Gastrocnemius medialis (tissue), 4 donors: ENCODE results near the gene USP31.

Experiments used
- POLR2A ChIP-seq, 2 donors: fragments of 450-650 bp; IDR thresholded peaks; one replicate each; pipeline ENCODE4 v1.6.1; 2017; ENCODE audit warnings: antibody characterized with exemption in 2 of 2, mild to moderate bottlenecking in 2 of 2, moderate library complexity in 2 of 2
- TF ChIP-seq, protein P1 (sequence below), 5 experiments: fragments of 450-650 bp in 3 of 5; fragments of 200-600 bp in 2 of 5; sonication (generic) in 2 of 5; IDR thresholded peaks in 4 of 5; conservative IDR thresholded peaks in 1 of 5; 1 replicate in 4 of 5; 2 replicates in 1 of 5; pipeline ENCODE4 v1.5.1; 2016 to 2019; ENCODE audit warnings: antibody characterized with exemption in 5 of 5, mild to moderate bottlenecking in 3 of 5, moderate library complexity in 3 of 5

DNA sequence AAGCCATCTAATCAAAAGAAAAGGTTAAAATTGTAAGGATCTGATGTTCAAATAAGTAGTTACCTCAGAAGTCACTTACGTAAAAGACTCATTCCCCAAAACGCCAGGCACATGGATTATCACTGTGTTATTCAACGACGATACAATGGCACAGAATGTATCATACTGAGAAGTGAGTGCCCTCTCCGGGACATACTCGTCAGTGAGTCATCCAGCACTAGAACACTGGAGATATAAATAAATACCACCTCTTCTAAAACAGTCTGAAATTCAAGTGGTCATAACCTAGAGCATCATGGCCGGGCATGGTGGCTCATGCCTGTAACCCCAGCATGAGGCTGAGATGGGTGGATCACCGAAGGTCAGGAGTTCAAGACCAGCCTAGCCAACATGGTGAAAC, 24.9 kb downstream of the USP31 start:
- TF ChIP-seq, protein P1, sequence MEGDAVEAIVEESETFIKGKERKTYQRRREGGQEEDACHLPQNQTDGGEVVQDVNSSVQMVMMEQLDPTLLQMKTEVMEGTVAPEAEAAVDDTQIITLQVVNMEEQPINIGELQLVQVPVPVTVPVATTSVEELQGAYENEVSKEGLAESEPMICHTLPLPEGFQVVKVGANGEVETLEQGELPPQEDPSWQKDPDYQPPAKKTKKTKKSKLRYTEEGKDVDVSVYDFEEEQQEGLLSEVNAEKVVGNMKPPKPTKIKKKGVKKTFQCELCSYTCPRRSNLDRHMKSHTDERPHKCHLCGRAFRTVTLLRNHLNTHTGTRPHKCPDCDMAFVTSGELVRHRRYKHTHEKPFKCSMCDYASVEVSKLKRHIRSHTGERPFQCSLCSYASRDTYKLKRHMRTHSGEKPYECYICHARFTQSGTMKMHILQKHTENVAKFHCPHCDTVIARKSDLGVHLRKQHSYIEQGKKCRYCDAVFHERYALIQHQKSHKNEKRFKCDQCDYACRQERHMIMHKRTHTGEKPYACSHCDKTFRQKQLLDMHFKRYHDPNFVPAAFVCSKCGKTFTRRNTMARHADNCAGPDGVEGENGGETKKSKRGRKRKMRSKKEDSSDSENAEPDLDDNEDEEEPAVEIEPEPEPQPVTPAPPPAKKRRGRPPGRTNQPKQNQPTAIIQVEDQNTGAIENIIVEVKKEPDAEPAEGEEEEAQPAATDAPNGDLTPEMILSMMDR (IDR thresholded peaks at IDR 0.05 in 4 of 5, conservative IDR thresholded peaks at IDR 0.05 in 1 of 5), result no peak
- TF ChIP-seq POLR2A (IDR thresholded peaks at IDR 0.05), result no peak
